ENCODE results near the gene HIP1R.
A peak's percentile ranks its signal among the peaks of the same experiment; 100 is the strongest.

HIP1R gene

GRCh38 chr12:122848471-122849351 is 13.5 kb downstream of the HIP1R start:
- Mint-ChIP-seq H3K27me3 (no peaks in the 10 kb centered on the region), H3K27ac (peak overlapping the region; percentile 58), H3K4me1 (peaks cover 6% of the 10 kb centered on the region), H3K4me3 (no peak overlapping the region), H3K9me3 (no peaks in the 10 kb centered on the region), H3K36me3 (peaks cover 17% of the 10 kb centered on the region)
- ATAC-seq (ENCODE audit: low read depth) (no peak), DNase-seq (ENCODE audit: low spot score in 2 of 2) (no peak)

GRCh38 chr12:122849352-122850047 is 14.2 kb downstream of the HIP1R start:
- Mint-ChIP-seq H3K4me3 (no peak overlapping the region), H3K27me3 (no peaks in the 10 kb centered on the region), H3K9me3 (no peaks in the 10 kb centered on the region), H3K36me3 (peaks cover 17% of the 10 kb centered on the region), H3K27ac (no peak overlapping the region), H3K4me1 (peaks cover 2% of the 10 kb centered on the region)
- ATAC-seq (ENCODE audit: low read depth) (no peak), DNase-seq (ENCODE audit: low spot score in 2 of 2) (no peak)

DNA sequence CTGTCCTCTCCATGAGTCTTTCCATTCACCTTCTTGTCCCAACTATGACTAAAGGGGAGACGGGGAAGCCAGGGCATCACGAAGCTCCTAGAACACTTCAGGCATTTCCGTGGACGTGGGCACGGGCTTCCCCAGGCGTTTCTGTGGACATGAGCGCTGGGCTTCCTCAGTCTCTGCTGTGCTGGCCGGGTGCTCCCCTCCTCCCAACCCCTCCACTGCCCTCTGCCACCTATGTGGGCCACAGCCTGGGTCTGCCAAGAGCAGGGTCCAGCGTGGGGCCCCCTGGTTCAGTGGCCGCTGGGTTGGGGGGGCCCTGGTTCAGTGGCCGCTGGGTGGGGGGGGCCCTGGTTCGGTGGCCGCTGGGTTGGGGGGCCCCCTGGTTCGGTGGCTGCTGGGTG is 14.8 kb downstream of the HIP1R start:
- peaks cover 2% of the 10 kb centered on the region for H3K4me1 Mint-ChIP-seq
- H3K27me3 Mint-ChIP-seq: no peaks in the 10 kb centered on the region
- H3K4me3 Mint-ChIP-seq: no peak overlapping the region
- no peak overlapping the region for H3K27ac Mint-ChIP-seq
- no peaks in the 10 kb centered on the region for H3K9me3 Mint-ChIP-seq
- DNase-seq (ENCODE audit: low spot score in 2 of 2) (no peak), ATAC-seq (ENCODE audit: low read depth) (no peak)
- H3K36me3 Mint-ChIP-seq: peaks cover 17% of the 10 kb centered on the region

DNA sequence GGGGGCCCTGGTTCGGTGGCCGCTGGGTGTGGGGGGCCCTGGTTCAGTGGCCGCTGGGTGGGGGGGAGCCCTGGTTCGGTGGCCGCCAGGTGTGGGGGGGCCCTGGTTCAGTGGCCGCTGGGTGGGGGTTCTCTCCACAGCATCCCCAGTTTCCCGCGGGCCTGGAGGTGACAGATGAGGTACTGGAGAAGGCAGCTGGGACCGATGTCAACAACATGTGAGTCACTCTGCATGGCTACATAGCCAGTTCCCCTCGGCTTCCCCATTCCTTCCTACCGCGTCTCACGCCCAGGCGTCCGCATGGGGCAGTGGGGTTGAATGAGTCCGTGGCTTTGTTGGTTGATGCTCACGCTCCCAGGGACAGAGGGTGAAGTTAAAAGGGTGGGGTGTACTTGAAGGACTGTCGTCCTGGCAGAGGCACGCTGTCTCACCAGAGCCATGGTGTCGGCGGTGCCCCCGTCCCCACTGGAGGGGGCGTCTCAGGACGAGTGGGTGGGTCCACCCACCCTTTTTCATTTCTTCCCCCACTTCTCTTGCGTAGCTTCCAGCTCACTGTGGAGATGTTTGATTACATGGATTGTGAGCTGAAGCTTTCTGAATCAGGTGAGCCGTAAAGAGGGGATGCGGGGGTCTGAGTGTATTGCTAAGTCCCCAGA is 15.6 kb downstream of the HIP1R start:
- no peak overlapping the region for H3K27ac Mint-ChIP-seq
- H3K9me3 Mint-ChIP-seq: no peaks in the 10 kb centered on the region
- peaks cover 20% of the 10 kb centered on the region for H3K36me3 Mint-ChIP-seq
- no peak overlapping the region for H3K4me3 Mint-ChIP-seq
- DNase-seq (ENCODE audit: low spot score in 2 of 2): no peak
- no peak for ATAC-seq (ENCODE audit: low read depth)
- no peaks in the 10 kb centered on the region for H3K27me3 Mint-ChIP-seq
- H3K4me1 Mint-ChIP-seq: no peaks in the 10 kb centered on the region

DNA sequence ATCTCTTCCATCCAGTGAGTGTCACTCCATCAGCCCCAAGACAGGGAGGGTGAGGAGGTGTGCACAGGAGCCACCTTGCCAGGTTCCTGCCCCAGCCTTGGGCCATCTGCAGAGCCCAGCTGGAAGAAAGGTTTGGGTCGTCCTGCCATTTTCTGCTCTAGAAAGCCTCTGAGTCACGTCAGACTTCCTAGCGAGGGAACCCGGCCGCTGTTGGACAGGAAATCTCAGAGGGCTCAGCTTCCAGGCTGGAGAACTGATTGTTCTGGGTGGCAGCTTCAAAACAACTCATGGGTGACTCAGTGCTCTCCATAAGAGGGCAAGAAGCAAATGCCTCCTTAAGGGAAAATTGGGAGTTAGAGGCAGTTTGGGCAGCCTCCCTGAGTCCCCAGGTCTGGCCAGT is 16.6 kb downstream of the HIP1R start:
- no peaks in the 10 kb centered on the region for H3K4me1 Mint-ChIP-seq
- DNase-seq (ENCODE audit: low spot score in 2 of 2) (no peak), ATAC-seq (ENCODE audit: low read depth) (no peak)
- H3K9me3 Mint-ChIP-seq: no peaks in the 10 kb centered on the region
- H3K27ac Mint-ChIP-seq: no peak overlapping the region
- H3K36me3 Mint-ChIP-seq: peaks cover 20% of the 10 kb centered on the region
- H3K27me3 Mint-ChIP-seq: no peaks in the 10 kb centered on the region
- no peak overlapping the region for H3K4me3 Mint-ChIP-seq

GRCh38 chr12:122852336-122853275 is 17.3 kb downstream of the HIP1R start:
- no peaks in the 10 kb centered on the region for H3K9me3 Mint-ChIP-seq
- H3K27me3 Mint-ChIP-seq: no peaks in the 10 kb centered on the region
- ATAC-seq (ENCODE audit: low read depth): no peak
- no peak overlapping the region for H3K4me3 Mint-ChIP-seq
- H3K4me1 Mint-ChIP-seq: no peaks in the 10 kb centered on the region
- no peak overlapping the region for H3K27ac Mint-ChIP-seq
- H3K36me3 Mint-ChIP-seq: peaks cover 21% of the 10 kb centered on the region
- no peak for DNase-seq (ENCODE audit: low spot score in 2 of 2)

DNA sequence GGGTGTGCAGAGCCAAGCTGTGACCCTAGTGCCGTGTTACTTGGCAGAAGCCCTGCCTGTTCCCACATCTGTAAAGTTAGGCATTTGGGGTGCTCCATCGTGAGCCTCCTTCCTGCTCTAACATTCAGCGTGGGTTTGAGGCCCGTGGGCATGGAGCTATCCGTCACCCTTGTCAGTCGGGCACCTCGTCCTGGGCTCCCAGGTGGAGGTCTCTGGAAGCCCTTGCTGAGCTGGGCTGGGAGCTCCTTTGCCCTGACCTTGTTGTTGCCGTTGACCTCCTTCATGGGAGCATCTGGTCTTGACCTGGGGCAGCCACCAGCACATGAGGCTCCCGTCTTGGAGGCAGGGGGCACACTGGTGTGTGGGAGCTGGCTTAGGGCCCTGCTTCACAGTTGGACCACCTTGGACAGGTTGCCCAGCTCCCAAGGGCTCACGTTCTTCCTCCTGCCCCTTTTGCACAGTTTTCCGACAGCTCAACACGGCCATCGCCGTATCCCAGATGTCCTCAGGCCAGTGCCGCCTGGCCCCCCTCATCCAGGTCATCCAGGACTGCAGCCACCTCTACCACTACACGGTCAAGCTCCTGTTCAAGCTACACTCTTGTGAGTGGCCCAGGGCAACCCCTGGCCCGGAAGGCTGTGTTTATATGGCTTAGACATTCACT is 18.5 kb downstream of the HIP1R start:
- Mint-ChIP-seq H3K4me3 (no peak overlapping the region), H3K4me1 (peaks cover 2% of the 10 kb centered on the region), H3K9me3 (no peaks in the 10 kb centered on the region), H3K27ac (no peak overlapping the region), H3K36me3 (peaks cover 19% of the 10 kb centered on the region), H3K27me3 (no peaks in the 10 kb centered on the region)
- no peak for ATAC-seq (ENCODE audit: low read depth)
- DNase-seq (ENCODE audit: low spot score in 2 of 2): no peak

- Mint-ChIP-seq H3K36me3 (peaks cover 18% of the 10 kb centered on the region), H3K27ac (no peak overlapping the region), H3K27me3 (no peaks in the 10 kb centered on the region), H3K4me3 (no peak overlapping the region), H3K9me3 (no peaks in the 10 kb centered on the region), H3K4me1 (peaks cover 2% of the 10 kb centered on the region)
- ATAC-seq (ENCODE audit: low read depth) (no peak), DNase-seq (ENCODE audit: low spot score in 2 of 2) (no peak)
These were observed 19.3 kb downstream of the HIP1R start for GRCh38 chr12:122854554-122854953.

- Mint-ChIP-seq H3K27ac (peak overlapping the region; percentile 69), H3K4me3 (no peak overlapping the region), H3K36me3 (peaks cover 17% of the 10 kb centered on the region), H3K9me3 (no peaks in the 10 kb centered on the region), H3K4me1 (peaks cover 2% of the 10 kb centered on the region), H3K27me3 (no peaks in the 10 kb centered on the region)
- DNase-seq (ENCODE audit: low spot score in 2 of 2): no peak
- no peak for ATAC-seq (ENCODE audit: low read depth)
These were observed 20.0 kb downstream of the HIP1R start for GRCh38 chr12:122855071-122855829.

GRCh38 chr12:122855928-122856831 is 20.9 kb downstream of the HIP1R start:
- Mint-ChIP-seq H3K27ac (peak overlapping the region; percentile 69), H3K4me3 (no peak overlapping the region)

GRCh38 chr12:122856999-122857671 is 21.9 kb downstream of the HIP1R start:
- Mint-ChIP-seq H3K4me3 (no peak overlapping the region), H3K9me3 (no peaks in the 10 kb centered on the region), H3K4me1 (peaks cover 2% of the 10 kb centered on the region), H3K36me3 (peaks cover 15% of the 10 kb centered on the region), H3K27ac (no peak overlapping the region), H3K27me3 (no peaks in the 10 kb centered on the region)
- ATAC-seq (ENCODE audit: low read depth) (no peak), DNase-seq (ENCODE audit: low spot score in 2 of 2) (no peak)

More at GRCh38 chr12:122855928-122856831, 20.9 kb downstream of the HIP1R start:
- H3K36me3 Mint-ChIP-seq: peaks cover 15% of the 10 kb centered on the region
- no peaks in the 10 kb centered on the region for H3K27me3 Mint-ChIP-seq
- H3K4me1 Mint-ChIP-seq: peaks cover 2% of the 10 kb centered on the region
- no peaks in the 10 kb centered on the region for H3K9me3 Mint-ChIP-seq
- no peak for DNase-seq (ENCODE audit: low spot score in 2 of 2)
- no peak for ATAC-seq (ENCODE audit: low read depth)
